Measurements from ENCODE around the gene DDX10.

DDX10 gene

GRCh38 chr11:108939135-108939534, 274.3 kb downstream of the DDX10 start:
- no peak for DNase-seq (ENCODE audit: low read depth)

- no peak for DNase-seq (ENCODE audit: low read depth)
Measured at GRCh38 chr11:108943853-108944252, 279.0 kb downstream of the DDX10 start.

- DNase-seq (ENCODE audit: low read depth), result no peak
Measured at GRCh38 chr11:108944471-108945178, 279.8 kb downstream of the DDX10 start.

- no peak for DNase-seq (ENCODE audit: low read depth)
Measured at GRCh38 chr11:108945341-108945740, 280.5 kb downstream of the DDX10 start.

GRCh38 chr11:108947654-108948570, 283.0 kb downstream of the DDX10 start:
- no peak for DNase-seq (ENCODE audit: low read depth)

GRCh38 chr11:108958368-108959104, 293.7 kb downstream of the DDX10 start:
- no peak for DNase-seq (ENCODE audit: low read depth)

GRCh38 chr11:108959105-108959761, 294.4 kb downstream of the DDX10 start:
- DNase-seq (ENCODE audit: low read depth), result no peak

GRCh38 chr11:108959874-108960273, 295.0 kb downstream of the DDX10 start:
- no peak for DNase-seq (ENCODE audit: low read depth)

- no peak for DNase-seq (ENCODE audit: low read depth)
Measured at GRCh38 chr11:108960501-108960900, 295.6 kb downstream of the DDX10 start.

GRCh38 chr11:108961095-108961494, 296.2 kb downstream of the DDX10 start:
- no peak for DNase-seq (ENCODE audit: low read depth)

GRCh38 chr11:108963118-108963517, 298.2 kb downstream of the DDX10 start:
- DNase-seq (ENCODE audit: low read depth), result no peak

GRCh38 chr11:108965306-108966001, 300.6 kb downstream of the DDX10 start:
- DNase-seq (ENCODE audit: low read depth), result no peak

GRCh38 chr11:108966206-108966605, 301.3 kb downstream of the DDX10 start:
- no peak for DNase-seq (ENCODE audit: low read depth)

GRCh38 chr11:108966978-108967377, 302.1 kb downstream of the DDX10 start:
- DNase-seq (ENCODE audit: low read depth), result no peak

GRCh38 chr11:108967571-108967970, 302.7 kb downstream of the DDX10 start:
- no peak for DNase-seq (ENCODE audit: low read depth)

- DNase-seq (ENCODE audit: low read depth), result no peak
Measured at GRCh38 chr11:108970221-108970991, 305.5 kb downstream of the DDX10 start.

GRCh38 chr11:108973402-108974162, 308.7 kb downstream of the DDX10 start:
- no peak for DNase-seq (ENCODE audit: low read depth)

- no peak for DNase-seq (ENCODE audit: low read depth)
Measured at GRCh38 chr11:108975026-108975425, 310.2 kb downstream of the DDX10 start.

GRCh38 chr11:108975641-108976071, 310.8 kb downstream of the DDX10 start:
- no peak for DNase-seq (ENCODE audit: low read depth)
